ENCODE data around the gene LENEP. TPM values are rescaled to one million over a fixed set of nuclear protein-coding genes. Genes with fewer than 3 reads are reported as not detected.

The LENEP gene
- polyA plus RNA-seq, 2 of the 4 experiments (the other 2 are of a cell fraction) = not detected

DNA sequence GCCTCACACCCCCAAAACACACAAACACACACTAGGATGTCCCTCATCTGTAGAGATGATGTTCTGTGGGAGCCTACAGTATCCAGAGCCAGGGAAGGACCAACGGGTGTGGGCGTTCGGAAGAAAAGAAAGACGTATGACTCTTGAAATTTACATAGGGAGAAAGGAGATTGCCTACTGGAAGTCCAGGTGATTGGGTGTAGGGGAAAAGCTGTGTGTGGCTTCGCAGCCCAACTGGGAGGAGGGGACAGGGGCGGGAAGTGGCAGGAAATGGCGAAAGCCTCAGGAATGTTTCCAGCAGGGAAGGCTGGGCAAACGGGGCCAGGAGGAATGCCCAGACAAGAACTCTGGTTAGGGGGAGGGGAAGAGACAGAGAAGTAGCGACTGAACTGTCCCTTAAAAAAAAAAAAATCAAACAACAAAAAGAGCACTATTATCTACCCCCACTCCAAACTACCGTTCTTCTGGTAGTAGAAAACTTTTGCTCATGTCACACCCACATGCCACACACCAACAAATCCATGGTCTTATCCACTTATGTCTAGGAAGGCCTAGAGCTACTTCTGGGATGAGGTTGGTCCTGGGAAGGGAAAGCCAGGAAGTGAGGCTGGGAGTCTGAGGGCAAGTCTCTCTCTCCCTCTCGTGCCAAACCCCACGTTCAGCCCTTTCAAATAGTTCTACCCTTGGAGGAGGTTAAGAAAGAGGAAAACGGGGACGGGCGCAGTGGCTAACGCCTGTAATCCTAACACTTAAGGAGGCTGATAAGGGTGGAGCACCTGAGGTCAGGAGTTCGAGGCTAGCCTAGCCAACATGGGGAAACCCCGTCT lies 20.7 kb upstream of the LENEP start (continued):
- TF ChIP-seq, protein P1, sequence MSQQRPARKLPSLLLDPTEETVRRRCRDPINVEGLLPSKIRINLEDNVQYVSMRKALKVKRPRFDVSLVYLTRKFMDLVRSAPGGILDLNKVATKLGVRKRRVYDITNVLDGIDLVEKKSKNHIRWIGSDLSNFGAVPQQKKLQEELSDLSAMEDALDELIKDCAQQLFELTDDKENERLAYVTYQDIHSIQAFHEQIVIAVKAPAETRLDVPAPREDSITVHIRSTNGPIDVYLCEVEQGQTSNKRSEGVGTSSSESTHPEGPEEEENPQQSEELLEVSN (IDR thresholded peaks at IDR 0.05; ENCODE audit: borderline replicate concordance, low read depth) = peak; percentile 96
- TF ChIP-seq CBX2 (IDR thresholded peaks at IDR 0.05; ENCODE audit: borderline replicate concordance, low read depth) = no peak
- TF ChIP-seq MAX (IDR thresholded peaks at IDR 0.05) = peak; percentile 90
- TF ChIP-seq EP300 (IDR thresholded peaks at IDR 0.05) = peak in 1 of 2 experiments; percentile 74; a peak in 2 of 5 replicates
- TF ChIP-seq ZFP36 (IDR thresholded peaks at IDR 0.05; ENCODE audit: borderline replicate concordance, partially characterized antibody) = no peak
- no peak for TF ChIP-seq SREBF2 (IDR thresholded peaks at IDR 0.05)
- no peak for TF ChIP-seq RNF2 (IDR thresholded peaks at IDR 0.05; ENCODE audit: borderline replicate concordance, low read depth)
- no peak for TF ChIP-seq ESRRA (IDR thresholded peaks at IDR 0.05; ENCODE audit: borderline replicate concordance, low read length)
- no peak for TF ChIP-seq CHD2 (IDR thresholded peaks at IDR 0.05; ENCODE audit: low read length, partially characterized antibody)
- no peak for TF ChIP-seq CBX8 (IDR thresholded peaks at IDR 0.05)
- TF ChIP-seq SMC3 (IDR thresholded peaks at IDR 0.05) = no peak
- no peak for TF ChIP-seq REST (IDR thresholded peaks at IDR 0.05)
- TF ChIP-seq JUN (IDR thresholded peaks at IDR 0.05) = peak in 1 of 2 experiments; percentile 83; a peak in 4 of 5 replicates
- no peak for TF ChIP-seq ZSCAN20 (CRISPR knock-in tag; IDR thresholded peaks at IDR 0.05)
- TF ChIP-seq TFCP2L1 (CRISPR knock-in tag; IDR thresholded peaks at IDR 0.05) = peak; percentile 23; the same call in 1 of the 2 replicates
- 0 out of 2 replicates have a peak, but pooled peaks have one; percentile 38 for TF ChIP-seq HOXB13 (CRISPR knock-in tag; IDR thresholded peaks at IDR 0.05; ENCODE audit: low read depth)
- no peak for TF ChIP-seq KDM1A (IDR thresholded peaks at IDR 0.05; ENCODE audit: low read depth)
- peak; percentile 51; the same call in 1 of the 2 replicates for TF ChIP-seq GATA3 (IDR thresholded peaks at IDR 0.05; ENCODE audit: borderline replicate concordance)
- no peak for TF ChIP-seq ZNF302 (CRISPR knock-in tag; IDR thresholded peaks at IDR 0.05)
- TF ChIP-seq HOXB5 (CRISPR knock-in tag; IDR thresholded peaks at IDR 0.05) = no peak
- peak; percentile 69 for TF ChIP-seq RARB (CRISPR knock-in tag; IDR thresholded peaks at IDR 0.05)
- TF ChIP-seq CEBPB (IDR thresholded peaks at IDR 0.05) = peak; percentile 60 to 90; a peak in 3 of 4 replicates
- TF ChIP-seq, protein P2, sequence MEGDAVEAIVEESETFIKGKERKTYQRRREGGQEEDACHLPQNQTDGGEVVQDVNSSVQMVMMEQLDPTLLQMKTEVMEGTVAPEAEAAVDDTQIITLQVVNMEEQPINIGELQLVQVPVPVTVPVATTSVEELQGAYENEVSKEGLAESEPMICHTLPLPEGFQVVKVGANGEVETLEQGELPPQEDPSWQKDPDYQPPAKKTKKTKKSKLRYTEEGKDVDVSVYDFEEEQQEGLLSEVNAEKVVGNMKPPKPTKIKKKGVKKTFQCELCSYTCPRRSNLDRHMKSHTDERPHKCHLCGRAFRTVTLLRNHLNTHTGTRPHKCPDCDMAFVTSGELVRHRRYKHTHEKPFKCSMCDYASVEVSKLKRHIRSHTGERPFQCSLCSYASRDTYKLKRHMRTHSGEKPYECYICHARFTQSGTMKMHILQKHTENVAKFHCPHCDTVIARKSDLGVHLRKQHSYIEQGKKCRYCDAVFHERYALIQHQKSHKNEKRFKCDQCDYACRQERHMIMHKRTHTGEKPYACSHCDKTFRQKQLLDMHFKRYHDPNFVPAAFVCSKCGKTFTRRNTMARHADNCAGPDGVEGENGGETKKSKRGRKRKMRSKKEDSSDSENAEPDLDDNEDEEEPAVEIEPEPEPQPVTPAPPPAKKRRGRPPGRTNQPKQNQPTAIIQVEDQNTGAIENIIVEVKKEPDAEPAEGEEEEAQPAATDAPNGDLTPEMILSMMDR (IDR thresholded peaks at IDR 0.05) = no peak
- no peak for TF ChIP-seq ATOH8 (CRISPR knock-in tag; IDR thresholded peaks at IDR 0.05; ENCODE audit: low read depth)
- TF ChIP-seq HDAC2 (IDR thresholded peaks at IDR 0.05) = no peak
- no peak for TF ChIP-seq HES2 (IDR thresholded peaks at IDR 0.05)
- TF ChIP-seq FOSL2 (IDR thresholded peaks at IDR 0.05) = no peak
- no peak; the same call in 1 of the 2 replicates for TF ChIP-seq FOSL2 (CRISPR knock-in tag; IDR thresholded peaks at IDR 0.05)
- TF ChIP-seq RAD21 (conservative IDR thresholded peaks at IDR 0.05 in 1 of 2, IDR thresholded peaks at IDR 0.05 in 1 of 2) = no peak
- TF ChIP-seq BCL3 (IDR thresholded peaks at IDR 0.05) = peak; percentile 23; the same call in 1 of the 3 replicates
- TF ChIP-seq MAZ (IDR thresholded peaks at IDR 0.05; ENCODE audit: borderline replicate concordance, low read depth, low read length) = 0 out of 2 replicates have a peak, but pooled peaks have one; percentile 25
- no peak for TF ChIP-seq BHLHE40 (IDR thresholded peaks at IDR 0.05; ENCODE audit: low read depth, low read length)
- TF ChIP-seq TP53 (CRISPR knock-in tag; IDR thresholded peaks at IDR 0.05) = no peak; the same call in 1 of the 2 replicates
- TF ChIP-seq NFE2L2 (conservative IDR thresholded peaks at IDR 0.05; ENCODE audit: low read length) = no peak
- no peak for TF ChIP-seq EHMT2 (IDR thresholded peaks at IDR 0.05; ENCODE audit: low read depth)

Measured in A549 (cell line).